GM19099 (cell line): ENCODE results near the gene PRKCG.

Experiments
- POLR2A ChIP-seq: IDR thresholded peaks from 3 replicates; pipeline ENCODE4 v1.6.1; 2011; ENCODE audit warnings: low read depth; ENCODE audit not compliant: insufficient read length; ENCODE audit errors: extremely low read depth

The PRKCG gene

GRCh38 chr19:53947624-53948023, 65.6 kb downstream of the PRKCG start:
- no peak for TF ChIP-seq POLR2A

GRCh38 chr19:53951436-53951835, 69.4 kb downstream of the PRKCG start:
- TF ChIP-seq POLR2A, result no peak

- TF ChIP-seq POLR2A, result no peak
Measured at GRCh38 chr19:53951947-53952346, 70.0 kb downstream of the PRKCG start.

GRCh38 chr19:53953383-53953782, 71.4 kb downstream of the PRKCG start:
- TF ChIP-seq POLR2A, result no peak
